ENCODE measurements around the gene BRD3OS. TPM values are rescaled to one million over a fixed set of nuclear protein-coding genes. Genes with fewer than 3 reads are reported as not detected.

BRD3OS gene
- total and polyA plus RNA-seq, 2 of the 13 experiments (the other 11 are each of a cell fraction or from before 2014, with no cell fraction given), result 4.9 to 5.7 TPM

DNA sequence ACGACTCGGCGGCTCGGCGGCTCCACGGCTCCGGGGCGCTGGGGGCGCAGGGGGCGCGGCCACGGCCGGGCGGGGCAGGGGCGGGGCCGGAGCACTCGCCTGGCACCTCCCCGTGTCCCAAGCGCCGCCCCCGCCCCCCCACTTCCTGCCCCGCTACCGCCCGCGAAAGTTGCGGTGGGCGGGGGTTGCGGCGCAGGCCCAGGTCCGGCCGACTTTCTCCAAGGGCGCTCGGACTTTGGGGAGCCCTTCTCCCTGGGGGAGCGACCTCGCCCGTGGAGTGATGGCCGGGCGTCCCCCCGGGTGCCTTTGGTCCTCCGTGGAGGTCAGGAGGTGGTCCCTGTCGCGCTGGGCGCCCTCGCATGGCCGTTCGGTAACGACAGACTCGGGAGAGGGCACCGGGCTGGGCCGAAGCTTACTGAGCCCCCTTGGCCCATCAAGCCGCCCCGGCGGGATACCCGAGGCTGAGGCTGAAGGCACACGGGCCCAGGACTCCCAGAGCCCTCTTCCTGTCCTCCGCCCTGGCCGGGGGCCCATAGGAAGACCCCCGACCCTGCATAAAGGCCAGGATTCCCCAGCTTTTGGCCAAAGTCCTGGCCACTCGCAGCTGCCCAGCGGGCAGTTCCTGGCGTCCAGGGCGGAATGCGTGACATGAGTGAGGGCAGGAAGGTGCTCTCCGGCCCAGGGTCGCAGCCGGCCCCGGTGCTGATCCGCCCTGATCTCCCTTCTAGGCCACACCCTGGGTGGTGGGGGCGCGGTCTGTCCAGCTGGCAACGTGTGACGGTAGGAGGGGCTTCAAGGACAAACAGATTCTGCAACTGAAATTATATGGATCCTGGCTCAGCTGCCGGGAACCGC lies 32.3 kb upstream of the BRD3OS start (continued):
- TF ChIP-seq, protein P1, sequence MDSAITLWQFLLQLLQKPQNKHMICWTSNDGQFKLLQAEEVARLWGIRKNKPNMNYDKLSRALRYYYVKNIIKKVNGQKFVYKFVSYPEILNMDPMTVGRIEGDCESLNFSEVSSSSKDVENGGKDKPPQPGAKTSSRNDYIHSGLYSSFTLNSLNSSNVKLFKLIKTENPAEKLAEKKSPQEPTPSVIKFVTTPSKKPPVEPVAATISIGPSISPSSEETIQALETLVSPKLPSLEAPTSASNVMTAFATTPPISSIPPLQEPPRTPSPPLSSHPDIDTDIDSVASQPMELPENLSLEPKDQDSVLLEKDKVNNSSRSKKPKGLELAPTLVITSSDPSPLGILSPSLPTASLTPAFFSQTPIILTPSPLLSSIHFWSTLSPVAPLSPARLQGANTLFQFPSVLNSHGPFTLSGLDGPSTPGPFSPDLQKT (CRISPR knock-in tag; IDR thresholded peaks at IDR 0.05; ENCODE audit: borderline replicate concordance), result no peak
- TF ChIP-seq CCAR2 (optimal IDR thresholded peaks at IDR 0.05; ENCODE audit: low read depth, low read length), result no peak
- TF ChIP-seq, protein P2, sequence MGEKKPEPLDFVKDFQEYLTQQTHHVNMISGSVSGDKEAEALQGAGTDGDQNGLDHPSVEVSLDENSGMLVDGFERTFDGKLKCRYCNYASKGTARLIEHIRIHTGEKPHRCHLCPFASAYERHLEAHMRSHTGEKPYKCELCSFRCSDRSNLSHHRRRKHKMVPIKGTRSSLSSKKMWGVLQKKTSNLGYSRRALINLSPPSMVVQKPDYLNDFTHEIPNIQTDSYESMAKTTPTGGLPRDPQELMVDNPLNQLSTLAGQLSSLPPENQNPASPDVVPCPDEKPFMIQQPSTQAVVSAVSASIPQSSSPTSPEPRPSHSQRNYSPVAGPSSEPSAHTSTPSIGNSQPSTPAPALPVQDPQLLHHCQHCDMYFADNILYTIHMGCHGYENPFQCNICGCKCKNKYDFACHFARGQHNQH (CRISPR knock-in tag; IDR thresholded peaks at IDR 0.05), result peak; percentile 51
- peak; percentile 78 for TF ChIP-seq MTA1 (CRISPR knock-in tag; IDR thresholded peaks at IDR 0.05; ENCODE audit: borderline replicate concordance)
- TF ChIP-seq ZNF788 (CRISPR knock-in tag; IDR thresholded peaks at IDR 0.05; ENCODE audit: borderline replicate concordance), result peak; percentile 55; the same call in 1 of the 2 replicates
- TF ChIP-seq ZBTB21 (CRISPR knock-in tag; IDR thresholded peaks at IDR 0.05), result no peak
- peak; percentile 2; the same call in 1 of the 2 replicates for TF ChIP-seq SALL2 (CRISPR knock-in tag; IDR thresholded peaks at IDR 0.05)
- TF ChIP-seq RAD21 (CRISPR knock-in tag; IDR thresholded peaks at IDR 0.05), result peak; percentile 70
- 0 out of 2 replicates have a peak, but pooled peaks have one; percentile 42 for TF ChIP-seq ARNTL (CRISPR knock-in tag; IDR thresholded peaks at IDR 0.05)
- no peak for TF ChIP-seq TBX3 (IDR thresholded peaks at IDR 0.05; ENCODE audit: borderline replicate concordance)
- TF ChIP-seq ZNF564 (CRISPR knock-in tag; IDR thresholded peaks at IDR 0.05), result 0 out of 2 replicates have a peak, but pooled peaks have one; percentile 32
- TF ChIP-seq ZMYM2 (CRISPR knock-in tag; IDR thresholded peaks at IDR 0.05), result peak; percentile 23; the same call in 1 of the 2 replicates
- 0 out of 2 replicates have a peak, but pooled peaks have one; percentile 50 for TF ChIP-seq ZNF230 (CRISPR knock-in tag; IDR thresholded peaks at IDR 0.05)
- TF ChIP-seq, protein P3, sequence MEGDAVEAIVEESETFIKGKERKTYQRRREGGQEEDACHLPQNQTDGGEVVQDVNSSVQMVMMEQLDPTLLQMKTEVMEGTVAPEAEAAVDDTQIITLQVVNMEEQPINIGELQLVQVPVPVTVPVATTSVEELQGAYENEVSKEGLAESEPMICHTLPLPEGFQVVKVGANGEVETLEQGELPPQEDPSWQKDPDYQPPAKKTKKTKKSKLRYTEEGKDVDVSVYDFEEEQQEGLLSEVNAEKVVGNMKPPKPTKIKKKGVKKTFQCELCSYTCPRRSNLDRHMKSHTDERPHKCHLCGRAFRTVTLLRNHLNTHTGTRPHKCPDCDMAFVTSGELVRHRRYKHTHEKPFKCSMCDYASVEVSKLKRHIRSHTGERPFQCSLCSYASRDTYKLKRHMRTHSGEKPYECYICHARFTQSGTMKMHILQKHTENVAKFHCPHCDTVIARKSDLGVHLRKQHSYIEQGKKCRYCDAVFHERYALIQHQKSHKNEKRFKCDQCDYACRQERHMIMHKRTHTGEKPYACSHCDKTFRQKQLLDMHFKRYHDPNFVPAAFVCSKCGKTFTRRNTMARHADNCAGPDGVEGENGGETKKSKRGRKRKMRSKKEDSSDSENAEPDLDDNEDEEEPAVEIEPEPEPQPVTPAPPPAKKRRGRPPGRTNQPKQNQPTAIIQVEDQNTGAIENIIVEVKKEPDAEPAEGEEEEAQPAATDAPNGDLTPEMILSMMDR (CRISPR knock-in tag; IDR thresholded peaks at IDR 0.05), result peak; percentile 79
- TF ChIP-seq SMAD1 (CRISPR knock-in tag; IDR thresholded peaks at IDR 0.05; ENCODE audit: borderline replicate concordance, low read depth), result 0 out of 2 replicates have a peak, but pooled peaks have one; percentile 25
- TF ChIP-seq ZNF207 (IDR thresholded peaks at IDR 0.05; ENCODE audit: borderline replicate concordance), result no peak
- TF ChIP-seq CBX1 (IDR thresholded peaks at IDR 0.05; ENCODE audit: low read depth), result peak; percentile 25
- no peak for TF ChIP-seq KLF15 (CRISPR knock-in tag; IDR thresholded peaks at IDR 0.05; ENCODE audit: borderline replicate concordance)
- TF ChIP-seq SMARCC2 (IDR thresholded peaks at IDR 0.05), result no peak
- TF ChIP-seq, protein P4, sequence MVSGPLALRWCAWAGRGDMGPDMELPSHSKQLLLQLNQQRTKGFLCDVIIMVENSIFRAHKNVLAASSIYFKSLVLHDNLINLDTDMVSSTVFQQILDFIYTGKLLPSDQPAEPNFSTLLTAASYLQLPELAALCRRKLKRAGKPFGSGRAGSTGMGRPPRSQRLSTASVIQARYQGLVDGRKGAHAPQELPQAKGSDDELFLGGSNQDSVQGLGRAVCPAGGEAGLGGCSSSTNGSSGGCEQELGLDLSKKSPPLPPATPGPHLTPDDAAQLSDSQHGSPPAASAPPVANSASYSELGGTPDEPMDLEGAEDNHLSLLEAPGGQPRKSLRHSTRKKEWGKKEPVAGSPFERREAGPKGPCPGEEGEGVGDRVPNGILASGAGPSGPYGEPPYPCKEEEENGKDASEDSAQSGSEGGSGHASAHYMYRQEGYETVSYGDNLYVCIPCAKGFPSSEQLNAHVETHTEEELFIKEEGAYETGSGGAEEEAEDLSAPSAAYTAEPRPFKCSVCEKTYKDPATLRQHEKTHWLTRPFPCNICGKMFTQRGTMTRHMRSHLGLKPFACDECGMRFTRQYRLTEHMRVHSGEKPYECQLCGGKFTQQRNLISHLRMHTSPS (CRISPR knock-in tag; IDR thresholded peaks at IDR 0.05; ENCODE audit: low read depth), result 0 out of 2 replicates have a peak, but pooled peaks have one; percentile 38
- TF ChIP-seq CREB1 (IDR thresholded peaks at IDR 0.05), result no peak
- TF ChIP-seq CREB1 (CRISPR knock-in tag; IDR thresholded peaks at IDR 0.05), result no peak
- peak; percentile 69; the same call in 1 of the 2 replicates for TF ChIP-seq GFI1 (CRISPR knock-in tag; IDR thresholded peaks at IDR 0.05; ENCODE audit: borderline replicate concordance)
- TF ChIP-seq ZNF430 (CRISPR knock-in tag; IDR thresholded peaks at IDR 0.05), result peak; percentile 73; the same call in 1 of the 2 replicates
